Lower leg skin (tissue), 4 donors: Measurements from ENCODE around the gene SLC7A6OS. TPM values are rescaled to one million over a fixed set of nuclear protein-coding genes. Genes with fewer than 3 reads are reported as not detected.

ENCODE experiments used
- DNase-seq, 2 donors: peaks; one replicate each; pipeline ENCODE4 v3.0.0-alpha.2; 2019; ENCODE audit warnings: low spot score in 2 of 2
- H3K4me3 ChIP-seq: fragments of 200-600 bp; sonication (generic); 2 replicates; pipeline ENCODE4 v1.5.1; 2017; ENCODE audit warnings: mild to moderate bottlenecking, low read depth; ENCODE audit not compliant: poor library complexity, severe bottlenecking
- POLR2A ChIP-seq, 2 donors: fragments of 450-650 bp; IDR thresholded peaks; one replicate each; pipeline ENCODE4 v1.6.1; 2016 to 2017; ENCODE audit warnings: antibody characterized with exemption in 2 of 2, mild to moderate bottlenecking in 1 of 2, moderate library complexity in 1 of 2
- whole genome bisulfite sequencing, 2 donors: methylation state at CpG; one replicate each; pipeline ENCODE4 v1.1.5; 2018; 5-methylcytosine and 5-hydroxymethylcytosine counted together
- intact Hi-C: fragments of 100-400 bp; cut with DNase I; formaldehyde crosslinking; loops from one replicate; pipeline ENCODE4 v1.15.0; 2023; ENCODE audit warnings: low total_unique reads
- total RNA-seq, 4 donors: library from RNA; depleted of rRNA; stranded (reverse); fragments of >200 nt; gene quantifications; one replicate each; pipeline ENCODE4 v1.1.0, GENCODE V29; 2016
- TF ChIP-seq, protein P1 (sequence below), 3 donors: fragments of 450-650 bp; IDR thresholded peaks; one replicate each; pipeline ENCODE4 v1.5.1; 2016; ENCODE audit warnings: antibody characterized with exemption in 3 of 3, mild to moderate bottlenecking in 3 of 3, moderate library complexity in 2 of 3

Gene SLC7A6OS
- total RNA-seq, 4 donors from 2014 or later = 10.1 to 14.9 (median 11.0) TPM

DNA sequence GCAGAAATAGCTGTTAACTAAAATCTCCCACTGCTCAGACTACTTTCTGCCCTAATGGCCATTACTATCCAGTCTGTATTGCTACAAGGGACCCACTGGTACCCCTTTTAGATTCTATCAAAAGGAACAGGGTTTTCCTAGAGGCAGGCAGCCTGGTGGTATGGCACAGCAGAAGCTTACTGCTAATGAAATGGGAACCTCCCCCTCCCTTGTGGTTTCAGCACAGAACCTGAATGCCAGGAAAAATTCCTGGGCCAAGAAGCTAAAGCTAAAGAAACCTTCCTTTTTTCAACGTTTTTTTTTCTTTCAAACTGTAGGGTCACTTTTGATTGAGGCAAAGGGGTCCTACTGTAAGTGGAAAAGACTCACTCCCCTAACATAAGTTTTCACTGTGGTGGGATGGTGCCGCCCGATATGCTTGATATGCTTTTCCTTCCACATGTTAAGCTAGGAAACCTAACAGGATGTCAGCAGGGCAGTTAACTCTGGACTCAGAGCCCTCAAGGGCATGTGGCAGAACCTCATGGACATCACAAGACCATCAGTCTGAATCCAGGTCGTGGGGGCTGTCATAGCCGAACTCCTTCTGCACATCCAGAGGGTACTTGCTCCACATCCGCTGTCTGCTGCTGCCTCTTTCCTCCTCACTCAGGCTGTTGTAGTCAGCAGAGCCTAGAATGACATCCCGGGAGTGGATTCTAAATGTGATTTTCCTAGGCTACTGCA is 9.8 kb downstream of the SLC7A6OS start:
- TF ChIP-seq, protein P1, sequence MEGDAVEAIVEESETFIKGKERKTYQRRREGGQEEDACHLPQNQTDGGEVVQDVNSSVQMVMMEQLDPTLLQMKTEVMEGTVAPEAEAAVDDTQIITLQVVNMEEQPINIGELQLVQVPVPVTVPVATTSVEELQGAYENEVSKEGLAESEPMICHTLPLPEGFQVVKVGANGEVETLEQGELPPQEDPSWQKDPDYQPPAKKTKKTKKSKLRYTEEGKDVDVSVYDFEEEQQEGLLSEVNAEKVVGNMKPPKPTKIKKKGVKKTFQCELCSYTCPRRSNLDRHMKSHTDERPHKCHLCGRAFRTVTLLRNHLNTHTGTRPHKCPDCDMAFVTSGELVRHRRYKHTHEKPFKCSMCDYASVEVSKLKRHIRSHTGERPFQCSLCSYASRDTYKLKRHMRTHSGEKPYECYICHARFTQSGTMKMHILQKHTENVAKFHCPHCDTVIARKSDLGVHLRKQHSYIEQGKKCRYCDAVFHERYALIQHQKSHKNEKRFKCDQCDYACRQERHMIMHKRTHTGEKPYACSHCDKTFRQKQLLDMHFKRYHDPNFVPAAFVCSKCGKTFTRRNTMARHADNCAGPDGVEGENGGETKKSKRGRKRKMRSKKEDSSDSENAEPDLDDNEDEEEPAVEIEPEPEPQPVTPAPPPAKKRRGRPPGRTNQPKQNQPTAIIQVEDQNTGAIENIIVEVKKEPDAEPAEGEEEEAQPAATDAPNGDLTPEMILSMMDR (IDR thresholded peaks at IDR 0.05) = no peak
- TF ChIP-seq POLR2A (IDR thresholded peaks at IDR 0.05) = no peak
- whole genome bisulfite sequencing, 2 donors = 76 to 78% methylated on average over 7 of the region's 7 CpGs
- H3K4me3 ChIP-seq = no peak overlapping the region
- no peak for DNase-seq
- intact Hi-C loops = no loop called here

DNA sequence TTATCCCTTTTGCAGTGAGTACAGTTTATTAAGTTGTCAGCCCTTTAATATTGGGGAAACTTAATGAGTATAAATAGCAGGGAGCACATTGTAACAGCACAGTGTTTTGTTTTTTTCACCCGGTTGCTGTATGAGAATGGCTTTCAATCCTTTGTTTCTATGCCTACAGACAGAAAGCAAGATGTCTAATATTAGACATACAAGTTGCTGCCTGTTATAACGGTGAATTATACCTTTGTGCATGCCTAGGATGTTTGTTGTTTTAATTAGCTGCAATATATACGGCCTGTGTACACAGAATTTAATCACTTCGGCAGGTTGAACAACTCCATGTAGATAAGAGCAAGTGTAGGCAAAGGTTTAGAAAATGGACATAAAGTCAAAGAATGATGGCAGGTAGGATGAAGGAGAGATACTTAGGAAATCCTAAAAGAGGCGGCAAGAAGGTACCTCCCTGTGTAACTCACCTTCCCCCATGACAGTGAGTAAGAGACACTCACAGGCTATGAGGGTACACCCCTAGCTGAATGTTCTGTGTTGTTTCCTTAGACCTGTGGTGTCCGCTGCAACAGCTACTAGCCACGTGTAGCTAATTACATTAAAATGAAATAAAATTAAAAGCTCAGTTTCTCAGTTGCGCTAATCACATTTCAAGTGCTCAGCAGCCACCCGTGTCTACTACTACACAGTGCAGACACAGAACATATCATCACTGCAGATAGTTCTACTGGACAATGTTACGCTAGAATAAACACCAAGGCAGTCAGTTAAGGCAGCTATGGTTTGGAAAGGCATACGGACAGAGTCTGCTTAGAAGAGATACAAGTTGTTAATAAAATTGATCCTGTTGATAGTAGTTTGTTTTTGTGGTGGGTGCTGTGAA is 10.9 kb downstream of the SLC7A6OS start:
- 60 to 63% methylated on average over 11 of the region's 11 CpGs for WGBS, 2 donors
- no peak overlapping the region for H3K4me3 ChIP-seq
- no peak for DNase-seq
- TF ChIP-seq, protein P1 (IDR thresholded peaks at IDR 0.05) = no peak
- no peak for TF ChIP-seq POLR2A (IDR thresholded peaks at IDR 0.05)
- intact Hi-C loops = no loop called here

DNA sequence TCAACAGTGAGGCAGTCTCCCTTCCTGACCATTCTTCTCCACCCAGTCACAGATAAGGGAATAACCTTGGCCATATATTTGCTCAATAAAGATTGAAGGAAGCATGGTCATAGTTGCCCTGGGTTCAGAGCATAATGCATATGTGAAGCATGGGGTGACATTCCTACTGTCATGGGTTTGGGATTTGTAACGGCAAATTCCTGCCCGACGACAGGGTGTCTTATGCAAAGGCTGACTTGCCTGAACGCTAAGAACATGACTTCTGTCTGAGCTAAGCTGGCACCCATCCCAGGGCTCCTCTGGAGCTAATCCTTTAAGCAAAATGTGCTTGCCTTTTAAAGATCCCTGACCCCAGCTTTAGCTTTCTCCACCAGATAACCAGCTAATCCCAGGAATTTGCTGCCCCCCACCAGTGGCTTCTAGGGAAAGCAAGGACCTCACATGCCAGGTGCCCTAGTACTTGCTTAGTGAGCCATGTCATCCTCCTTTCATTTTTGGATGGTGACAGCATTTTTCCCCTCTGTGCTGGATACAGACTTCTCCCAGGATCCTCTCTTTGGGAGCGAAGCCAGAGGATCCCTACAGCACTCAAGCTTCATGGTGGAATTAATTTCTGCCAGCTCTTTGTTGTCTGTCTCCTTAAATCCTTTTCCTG is 11.7 kb downstream of the SLC7A6OS start:
- DNase-seq = peak; percentile 70 to 90
- H3K4me3 ChIP-seq = no peak overlapping the region
- WGBS, 2 donors = 27 to 38% methylated on average over 5 of the region's 5 CpGs
- intact Hi-C loops = no loop called here
- no peak for TF ChIP-seq POLR2A (IDR thresholded peaks at IDR 0.05)
- TF ChIP-seq, protein P1 (IDR thresholded peaks at IDR 0.05) = no peak

DNA sequence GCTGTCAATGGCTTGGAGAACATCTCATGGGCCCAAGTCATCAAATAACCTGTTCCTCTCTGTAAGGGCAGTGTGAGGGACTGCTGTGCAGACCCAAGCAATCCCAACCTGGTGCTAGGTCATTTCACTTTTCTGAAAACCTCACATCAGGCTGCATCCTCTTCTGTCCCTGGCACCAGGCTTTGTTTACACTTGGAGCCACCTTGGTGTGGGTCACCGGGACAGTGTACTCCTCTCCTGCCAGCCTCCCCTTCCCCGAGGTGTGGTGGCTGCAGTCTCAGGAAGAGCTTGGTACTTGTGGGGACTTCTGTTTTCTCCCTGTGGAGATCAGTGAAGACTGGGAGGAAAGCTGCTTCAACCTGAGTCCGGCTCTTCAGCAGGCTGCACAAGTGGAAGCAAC is 12.4 kb downstream of the SLC7A6OS start:
- 78 to 87% methylated on average over 3 of the region's 3 CpGs for WGBS, 2 donors
- TF ChIP-seq POLR2A (IDR thresholded peaks at IDR 0.05) = no peak
- TF ChIP-seq, protein P1 (IDR thresholded peaks at IDR 0.05) = no peak
- no peak for DNase-seq
- intact Hi-C loops = no loop called here
- no peak overlapping the region for H3K4me3 ChIP-seq

DNA sequence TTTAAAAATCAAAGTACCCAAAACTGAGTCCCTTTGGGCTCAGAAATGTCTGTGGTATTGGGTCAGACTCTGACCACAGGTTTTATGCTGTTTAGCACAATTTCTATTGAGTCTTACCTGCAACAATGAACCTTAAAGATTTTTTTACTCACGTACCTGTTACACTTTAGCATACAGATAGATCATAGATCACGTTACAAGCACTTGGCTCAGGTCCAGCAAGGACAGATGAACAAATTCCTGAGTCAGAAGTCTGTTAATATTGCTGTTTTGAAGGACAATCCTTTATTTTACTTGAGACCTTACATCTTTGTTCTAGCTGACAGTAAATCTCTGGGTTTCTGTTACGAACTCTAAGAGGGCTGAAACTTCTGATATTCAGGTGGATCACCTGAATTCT is 12.8 kb downstream of the SLC7A6OS start:
- 55% methylated on average over 3 of the region's 3 CpGs for WGBS, 2 donors
- no peak for DNase-seq
- no peak overlapping the region for H3K4me3 ChIP-seq
- intact Hi-C loops = no loop called here
- TF ChIP-seq POLR2A (IDR thresholded peaks at IDR 0.05) = no peak
- TF ChIP-seq, protein P1 (IDR thresholded peaks at IDR 0.05) = no peak
